CD4-positive, alpha-beta T cell treated with Interleukin-4 for 4 hours (primary cell): ENCODE results near the gene LCN1.
"Not testable (repeated sequence)": the region's sequence is repeated elsewhere in the genome, so short reads cannot be mapped to it uniquely, and the experiment has no call there.

ENCODE experiments used
- DNase-seq: peaks from one replicate; pipeline ENCODE4 v3.0.0-alpha.2; 2020

Gene LCN1

GRCh38 chr9:135549478-135550343 is 28.5 kb downstream of the LCN1 start:
- not testable (repeated sequence) for DNase-seq

DNA sequence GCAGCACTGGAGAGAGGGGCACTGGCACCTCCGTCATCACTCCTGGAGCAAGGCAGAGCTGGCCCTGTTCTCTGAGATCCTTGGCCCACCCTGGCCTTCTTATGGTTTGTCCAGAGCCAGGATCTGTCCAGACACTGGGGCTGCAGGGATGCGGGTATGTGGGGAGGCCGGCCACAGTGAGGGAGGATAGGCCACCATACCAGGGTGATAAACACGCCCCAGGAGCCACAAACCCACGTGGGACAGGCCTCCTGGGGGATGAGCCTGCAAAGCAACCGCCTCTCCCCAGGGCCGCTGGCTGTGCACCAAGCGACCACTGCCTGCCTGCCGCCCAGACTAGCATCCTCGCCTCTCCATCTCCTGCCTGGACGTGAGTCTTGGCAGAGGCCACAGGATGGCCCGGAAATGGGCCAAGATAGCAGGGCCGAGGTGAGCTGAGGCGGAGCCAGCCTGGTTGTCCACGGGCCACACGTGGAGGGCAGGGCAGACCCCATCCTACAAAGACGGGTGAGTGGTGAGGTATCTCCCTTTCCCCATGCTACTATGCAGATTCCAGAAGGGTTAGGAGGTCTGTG is 29.2 kb downstream of the LCN1 start:
- no peak for DNase-seq

GRCh38 chr9:135551031-135551430 is 29.8 kb downstream of the LCN1 start:
- no peak for DNase-seq

GRCh38 chr9:135551456-135551855 is 30.2 kb downstream of the LCN1 start:
- DNase-seq: no peak

DNA sequence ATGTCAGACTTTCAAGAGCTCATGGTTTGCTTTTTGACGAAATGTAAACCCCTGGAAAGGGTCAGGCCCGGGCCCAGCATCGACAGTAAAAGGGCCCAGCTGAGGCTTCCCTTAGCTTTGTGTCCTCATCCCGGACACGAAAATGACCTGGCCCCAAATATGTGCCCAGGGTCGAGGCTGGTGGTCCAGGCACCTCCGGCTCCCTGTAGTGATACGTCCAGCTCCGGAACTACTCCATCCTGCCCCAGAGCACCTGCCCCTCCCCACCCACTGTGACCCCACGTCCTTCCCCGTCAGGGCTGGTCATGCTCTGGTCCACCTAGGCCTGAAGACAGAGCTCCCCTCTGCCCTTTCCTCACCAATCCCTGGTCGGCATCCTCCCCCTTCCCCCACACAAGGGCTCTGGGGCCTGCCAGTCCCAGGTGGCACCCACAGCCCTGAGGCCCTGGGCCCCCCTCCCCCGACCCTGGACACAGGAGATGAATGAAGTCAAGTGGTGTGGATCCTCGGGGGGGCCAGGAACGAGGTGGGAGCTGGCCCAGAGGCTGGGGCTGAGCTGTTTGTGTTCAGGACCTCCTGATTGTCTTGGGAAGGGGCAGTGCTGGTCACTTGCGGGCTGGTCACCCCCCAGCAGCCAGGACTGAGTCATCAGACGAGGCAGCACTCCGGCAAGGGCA is 30.9 kb downstream of the LCN1 start:
- no peak for DNase-seq

DNA sequence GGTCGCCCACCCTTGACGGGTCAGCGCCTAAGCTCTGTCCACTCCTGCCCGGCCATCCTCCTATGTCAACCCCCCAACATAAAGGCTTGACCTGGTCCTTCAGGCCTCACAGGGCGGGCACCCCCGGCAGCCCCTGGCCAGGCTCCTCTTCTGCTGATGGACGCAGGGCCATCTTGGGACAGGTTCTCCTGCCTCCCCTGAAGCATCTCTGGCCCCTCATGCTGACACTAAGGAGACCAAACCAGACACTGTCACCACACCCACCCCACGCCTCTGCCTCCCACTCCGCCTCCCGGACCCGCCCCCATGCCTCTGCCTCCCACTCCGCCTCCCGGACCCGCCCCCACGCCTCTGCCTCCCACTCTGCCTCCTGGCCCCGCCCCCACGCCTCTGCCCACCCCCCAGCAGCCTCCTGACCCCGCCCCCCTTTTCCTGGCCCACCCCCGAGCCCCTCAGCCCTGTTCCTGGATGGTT is 31.5 kb downstream of the LCN1 start:
- DNase-seq: no peak

GRCh38 chr9:135554718-135555117 is 33.5 kb downstream of the LCN1 start:
- DNase-seq: no peak

DNA sequence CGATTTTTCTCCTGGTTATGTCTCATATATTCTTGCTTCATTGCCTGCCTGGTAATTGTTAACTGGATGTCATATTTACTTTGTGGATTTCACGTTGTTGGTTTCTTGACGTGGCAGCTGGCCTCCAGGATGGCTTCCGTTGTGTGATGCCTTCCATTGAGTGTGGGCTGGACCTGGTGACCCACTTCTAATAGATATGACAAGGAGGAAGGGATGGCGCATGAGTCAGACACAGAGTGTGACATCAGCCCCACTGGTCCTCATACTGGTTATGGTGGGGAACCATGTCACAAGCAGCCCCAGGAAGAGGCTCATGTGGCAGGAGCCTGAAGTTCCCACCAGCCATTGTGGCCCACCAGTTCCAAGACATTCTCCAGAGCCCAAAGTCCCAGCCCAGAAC is 34.0 kb downstream of the LCN1 start:
- no peak for DNase-seq

DNA sequence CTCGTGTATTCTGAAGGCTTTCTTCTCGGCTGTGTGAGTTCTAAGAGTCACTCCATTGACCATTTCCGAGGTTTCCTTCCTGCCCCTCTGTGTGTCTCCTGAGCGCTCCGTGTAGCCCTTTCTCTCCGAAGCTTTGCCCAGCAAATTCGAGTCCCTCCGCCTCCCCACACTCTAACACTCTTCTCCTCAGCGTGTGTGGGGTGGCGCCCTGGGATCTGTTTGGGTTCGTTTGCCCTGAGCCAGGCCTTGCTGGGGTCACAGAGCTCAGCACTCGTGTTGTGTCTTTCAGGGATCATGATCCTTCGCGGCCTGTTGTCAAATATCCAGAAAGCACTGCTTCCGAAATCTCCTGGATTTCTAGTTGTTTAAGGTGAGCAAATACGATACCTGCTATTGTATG is 34.7 kb downstream of the LCN1 start:
- DNase-seq: no peak

- DNase-seq: no peak
These were observed 38.4 kb downstream of the LCN1 start for GRCh38 chr9:135559606-135560005.

- DNase-seq: no peak
These were observed 40.4 kb downstream of the LCN1 start, which contains the start of gene PAEP for GRCh38 chr9:135561391-135562234. TSS of gene PAEP (plus strand) at chr9:135561756.

DNA sequence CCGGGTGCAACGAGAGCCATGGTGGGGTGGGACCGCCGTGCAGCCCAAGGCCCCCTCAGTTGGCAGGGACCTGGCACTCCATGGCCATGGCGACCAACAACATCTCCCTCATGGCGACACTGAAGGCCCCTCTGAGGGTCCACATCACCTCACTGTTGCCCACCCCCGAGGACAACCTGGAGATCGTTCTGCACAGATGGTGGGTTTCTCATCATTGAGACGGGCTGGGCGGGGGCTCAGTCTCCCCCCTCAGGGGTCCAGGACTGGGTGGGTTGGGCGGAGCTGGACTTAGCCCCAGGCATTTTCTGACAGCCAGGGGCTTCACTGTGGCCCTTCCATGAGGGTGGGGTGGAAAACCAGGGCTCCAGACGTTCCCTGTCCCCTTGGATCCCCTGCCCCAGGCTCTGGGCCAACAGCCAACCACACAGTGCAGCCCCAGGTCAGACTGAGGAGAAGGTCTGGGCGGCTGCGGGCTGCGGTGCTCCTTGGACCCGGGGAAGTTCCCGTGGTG is 41.0 kb downstream of the LCN1 start:
- DNase-seq: no peak

DNA sequence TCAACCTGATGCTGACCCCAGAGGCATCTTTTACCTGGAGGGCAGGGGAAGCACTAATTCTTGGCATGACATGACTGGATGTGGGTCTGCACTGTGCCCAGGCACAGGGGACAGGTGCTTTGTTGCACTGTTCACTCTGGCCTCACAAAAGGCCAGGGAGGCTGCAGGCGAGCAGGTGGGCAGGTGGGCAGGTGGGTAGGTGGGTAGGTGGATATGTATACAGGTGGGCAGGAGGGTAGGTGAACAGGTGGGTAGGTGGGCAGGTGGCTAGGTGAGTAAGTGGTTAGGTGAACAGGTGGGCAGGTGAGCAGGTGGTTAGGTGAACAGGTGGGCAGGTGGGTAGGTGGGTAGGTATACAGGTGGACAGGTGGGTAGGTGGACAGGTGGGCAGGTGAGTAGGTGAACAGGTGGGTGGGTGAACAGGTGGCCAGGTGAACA is 41.8 kb downstream of the LCN1 start:
- DNase-seq: no peak

DNA sequence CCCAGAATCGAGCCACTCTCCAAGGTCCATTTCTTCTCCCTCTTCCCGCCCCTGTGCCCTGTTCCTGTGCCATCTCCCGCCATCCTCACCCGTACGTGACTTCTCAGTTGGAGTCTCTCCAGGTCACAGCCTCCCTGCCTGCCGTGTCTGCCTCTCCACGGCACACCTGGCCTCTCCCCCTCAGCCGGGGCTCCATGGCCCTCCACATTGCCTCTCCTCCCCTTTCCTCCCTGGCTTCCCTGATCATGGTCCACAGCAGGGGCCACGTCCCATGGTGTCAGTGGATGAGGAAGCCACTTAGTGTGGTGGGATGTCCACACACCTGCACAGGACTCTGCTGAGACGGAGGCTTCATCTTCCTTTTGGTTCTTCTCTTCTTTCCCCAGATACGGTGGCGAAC is 42.6 kb downstream of the LCN1 start:
- DNase-seq: no peak

DNA sequence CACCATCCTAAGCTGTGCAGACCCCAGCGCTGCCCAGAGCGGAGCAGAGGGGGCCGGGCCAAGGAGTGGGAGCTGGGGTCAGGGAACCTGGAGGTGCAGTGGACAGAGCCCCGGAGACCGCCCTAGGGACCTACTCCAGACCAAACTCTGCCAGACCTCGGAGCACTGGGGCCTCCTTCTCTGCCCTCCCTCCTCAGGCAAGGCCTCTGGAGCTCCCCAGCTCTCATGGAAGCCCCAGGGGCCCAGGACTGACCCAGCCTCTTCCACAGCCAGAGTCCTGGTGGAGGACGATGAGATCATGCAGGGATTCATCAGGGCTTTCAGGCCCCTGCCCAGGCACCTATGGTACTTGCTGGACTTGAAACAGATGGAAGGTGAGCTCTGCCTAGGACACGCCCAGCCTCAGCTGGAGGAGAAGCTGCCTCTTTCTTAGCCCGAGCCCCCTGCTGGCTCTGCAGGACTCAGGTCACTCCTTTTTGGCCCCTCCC is 43.9 kb downstream of the LCN1 start:
- DNase-seq: no peak

- no peak for DNase-seq
These were observed 44.4 kb downstream of the LCN1 start for GRCh38 chr9:135565636-135566035.

GRCh38 chr9:135566552-135566951 is 45.3 kb downstream of the LCN1 start:
- no peak for DNase-seq

GRCh38 chr9:135567311-135567710 is 46.1 kb downstream of the LCN1 start:
- DNase-seq: no peak

DNA sequence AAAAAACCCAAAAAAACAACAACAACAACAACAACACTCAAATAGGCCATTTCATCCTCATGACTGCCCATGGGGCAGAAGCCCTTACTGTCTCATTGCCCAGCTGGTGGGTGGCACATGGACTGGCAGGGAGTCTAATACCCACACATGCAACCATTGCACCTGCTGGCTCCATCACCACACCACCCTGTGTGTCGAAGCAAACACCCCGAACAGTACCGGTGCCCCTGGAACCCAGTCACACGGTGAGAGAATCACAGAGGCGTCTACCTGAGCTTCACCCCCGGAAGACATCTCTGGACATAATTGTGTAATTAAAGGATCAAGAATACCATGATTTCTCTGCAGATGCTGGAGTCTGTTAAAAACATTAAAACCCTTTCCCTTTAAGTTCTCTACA is 46.8 kb downstream of the LCN1 start:
- no peak for DNase-seq

DNA sequence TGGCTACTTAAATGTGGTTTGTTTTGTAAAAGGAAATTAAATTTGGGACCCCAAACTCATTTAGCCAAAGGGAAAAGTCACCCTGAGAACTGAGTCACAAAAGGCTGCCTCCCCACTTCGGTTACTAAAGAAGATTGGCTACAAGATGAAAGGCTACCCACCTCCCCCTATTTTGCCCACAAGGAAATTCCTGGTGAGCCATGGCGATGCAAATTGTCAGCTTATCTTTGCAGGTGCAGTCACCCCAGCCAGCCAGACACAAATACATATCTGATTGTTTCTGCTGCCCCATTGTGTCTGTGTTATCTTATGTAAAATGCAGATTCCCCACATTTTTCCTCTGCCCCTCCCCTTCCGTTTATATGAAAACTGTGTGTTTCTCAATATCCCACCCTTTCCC is 49.2 kb downstream of the LCN1 start:
- DNase-seq: no peak

- DNase-seq: no peak
These were observed 51.0 kb downstream of the LCN1 start for GRCh38 chr9:135572233-135572632.

DNA sequence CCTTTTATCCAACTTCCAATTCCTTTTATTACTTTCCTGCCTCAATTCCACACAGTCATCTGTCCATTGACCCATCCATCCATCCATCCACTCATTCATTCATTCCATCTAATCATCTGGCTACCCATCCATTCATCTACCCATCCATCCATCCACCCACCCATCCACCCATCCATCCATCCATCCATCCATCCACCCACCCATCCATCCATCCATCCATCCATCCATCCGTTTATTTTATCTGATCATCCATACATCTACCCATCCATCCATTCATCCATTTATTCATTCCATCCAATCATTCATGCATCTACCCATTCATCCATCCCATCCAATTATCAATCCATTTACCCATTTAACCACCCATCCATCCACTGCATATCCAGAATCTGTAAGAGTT is 51.9 kb downstream of the LCN1 start:
- no peak for DNase-seq

- no peak for DNase-seq
These were observed 53.1 kb downstream of the LCN1 start for GRCh38 chr9:135574331-135574730.
